Measurements from ENCODE around the gene NLGN4X. TPM values are rescaled to one million over a fixed set of nuclear protein-coding genes. Genes with fewer than 3 reads are reported as not detected.

The NLGN4X gene
- total RNA-seq, 1 donor from 2014 or later, result 1.2 TPM

- TF ChIP-seq CTCF (IDR thresholded peaks at IDR 0.05), result no peak
- Mint-ChIP-seq H3K4me3 (ENCODE audit: unreplicated experiment) (no peak overlapping the region), H3K9me3 (ENCODE audit: low read depth) (peaks cover 5% of the 10 kb centered on the region), H3K27ac (ENCODE audit: unreplicated experiment) (no peak overlapping the region), H3K4me1 (ENCODE audit: low read depth) (no peaks in the 10 kb centered on the region), H3K27me3 (ENCODE audit: low read depth) (no peaks in the 10 kb centered on the region), H3K36me3 (ENCODE audit: low read depth) (no peaks in the 10 kb centered on the region)
- no peak for DNase-seq (ENCODE audit: low spot score)
Measured at GRCh38 chrX:6049132-6049531, 179.5 kb downstream of the NLGN4X start.

DNA sequence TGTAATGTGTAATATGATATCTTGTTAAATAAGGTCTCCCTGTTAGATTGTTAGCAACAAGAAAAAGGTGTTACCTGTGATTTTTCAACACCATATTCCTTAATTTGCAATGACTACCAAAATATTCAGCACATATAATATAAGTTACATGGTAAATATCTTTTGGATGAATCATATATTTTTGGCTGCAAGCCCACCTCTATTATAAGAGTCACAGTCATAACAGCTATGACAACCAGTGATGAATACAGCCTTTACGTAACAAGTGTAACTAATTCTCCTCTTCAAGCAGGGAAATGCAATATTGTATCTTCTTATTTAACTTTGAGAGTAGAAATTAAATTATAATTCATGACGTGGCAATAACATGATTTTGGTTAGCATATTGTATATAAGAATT is 187.0 kb downstream of the NLGN4X start:
- Mint-ChIP-seq H3K9me3 (ENCODE audit: low read depth) (peaks cover 12% of the 10 kb centered on the region), H3K36me3 (ENCODE audit: low read depth) (no peaks in the 10 kb centered on the region), H3K27ac (ENCODE audit: unreplicated experiment) (peak overlapping the region; percentile 22), H3K27me3 (ENCODE audit: low read depth) (no peaks in the 10 kb centered on the region), H3K4me1 (ENCODE audit: low read depth) (peaks cover 3% of the 10 kb centered on the region), H3K4me3 (ENCODE audit: unreplicated experiment) (no peak overlapping the region)
- no peak for DNase-seq (ENCODE audit: low spot score)
- TF ChIP-seq CTCF (IDR thresholded peaks at IDR 0.05), result no peak

GRCh38 chrX:6029014-6029413 is 199.7 kb downstream of the NLGN4X start:
- Mint-ChIP-seq H3K9me3 (ENCODE audit: low read depth) (peaks cover 3% of the 10 kb centered on the region), H3K4me3 (ENCODE audit: unreplicated experiment) (no peak overlapping the region), H3K27ac (ENCODE audit: unreplicated experiment) (no peak overlapping the region), H3K27me3 (ENCODE audit: low read depth) (peaks cover 2% of the 10 kb centered on the region), H3K36me3 (ENCODE audit: low read depth) (no peaks in the 10 kb centered on the region), H3K4me1 (ENCODE audit: low read depth) (no peaks in the 10 kb centered on the region)
- TF ChIP-seq CTCF (IDR thresholded peaks at IDR 0.05), result no peak
- DNase-seq (ENCODE audit: low spot score), result no peak

DNA sequence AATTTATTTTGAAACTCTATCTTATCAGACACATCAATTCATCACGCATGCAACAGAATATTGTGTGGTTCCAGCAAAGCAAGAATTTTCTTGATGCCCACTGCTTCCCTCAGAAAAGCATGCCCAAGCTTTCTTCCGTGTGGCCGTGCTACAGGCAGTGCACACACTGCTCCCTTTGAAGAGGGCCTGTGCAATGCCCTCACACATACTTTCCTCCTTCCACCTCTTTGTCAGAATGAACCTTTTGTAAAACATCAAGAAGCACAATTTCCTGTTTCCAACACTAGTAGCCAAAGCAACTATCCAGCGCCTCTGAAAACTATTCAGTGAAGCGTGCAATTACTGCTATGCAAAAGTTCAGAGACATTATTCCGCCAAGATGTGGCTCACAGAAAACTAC is 201.7 kb downstream of the NLGN4X start:
- H3K36me3 Mint-ChIP-seq (ENCODE audit: low read depth), result no peaks in the 10 kb centered on the region
- no peaks in the 10 kb centered on the region for H3K4me1 Mint-ChIP-seq (ENCODE audit: low read depth)
- no peak for TF ChIP-seq CTCF (IDR thresholded peaks at IDR 0.05)
- H3K9me3 Mint-ChIP-seq (ENCODE audit: low read depth), result peaks cover 3% of the 10 kb centered on the region
- peaks cover 2% of the 10 kb centered on the region for H3K27me3 Mint-ChIP-seq (ENCODE audit: low read depth)
- DNase-seq (ENCODE audit: low spot score), result no peak
- H3K27ac Mint-ChIP-seq (ENCODE audit: unreplicated experiment), result no peak overlapping the region
- no peak overlapping the region for H3K4me3 Mint-ChIP-seq (ENCODE audit: unreplicated experiment)

DNA sequence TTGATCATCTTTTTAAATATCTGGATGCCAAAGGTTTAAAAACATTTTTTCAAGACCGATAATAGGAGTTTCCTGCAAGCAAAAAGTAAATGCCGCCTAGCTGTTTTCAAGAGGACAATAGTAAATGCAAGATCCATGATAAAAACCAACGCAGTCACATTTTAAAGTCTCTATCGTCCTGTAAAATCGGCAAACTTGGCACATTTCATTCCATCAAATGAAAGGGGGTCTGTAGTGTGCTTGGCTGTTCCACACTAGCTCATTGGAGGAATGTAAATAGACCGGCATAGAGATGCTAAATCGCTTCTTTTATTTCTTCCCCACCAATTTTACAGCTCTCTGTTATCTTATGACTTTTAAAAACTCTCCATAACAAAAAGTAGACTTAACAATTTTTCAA is 202.2 kb downstream of the NLGN4X start:
- no peaks in the 10 kb centered on the region for H3K4me1 Mint-ChIP-seq (ENCODE audit: low read depth)
- DNase-seq (ENCODE audit: low spot score), result no peak
- peaks cover 2% of the 10 kb centered on the region for H3K27me3 Mint-ChIP-seq (ENCODE audit: low read depth)
- H3K27ac Mint-ChIP-seq (ENCODE audit: unreplicated experiment), result no peak overlapping the region
- no peak overlapping the region for H3K4me3 Mint-ChIP-seq (ENCODE audit: unreplicated experiment)
- no peak for TF ChIP-seq CTCF (IDR thresholded peaks at IDR 0.05)
- H3K36me3 Mint-ChIP-seq (ENCODE audit: low read depth), result no peaks in the 10 kb centered on the region
- peaks cover 3% of the 10 kb centered on the region for H3K9me3 Mint-ChIP-seq (ENCODE audit: low read depth)

All from chondrocyte (in vitro differentiated cells).